Hepatocyte (in vitro differentiated cells): ENCODE results near the gene ENO4. TPM values are rescaled to one million over a fixed set of nuclear protein-coding genes. Genes with fewer than 3 reads are reported as not detected.

Source experiments
- DNase-seq: peaks from one replicate; pipeline ENCODE4 v3.0.0-alpha.2; 2016; ENCODE audit warnings: low spot score
- H2AFZ ChIP-seq: fragments of 200-600 bp; sonication (generic); 2 replicates; pipeline ENCODE4 v1.6.0; 2016; ENCODE audit warnings: antibody characterized with exemption, mild to moderate bottlenecking
- H3K27ac ChIP-seq: fragments of 200-600 bp; sonication (generic); 2 replicates; pipeline ENCODE4 v1.5.1; 2016; ENCODE audit warnings: mild to moderate bottlenecking
- H3K27me3 ChIP-seq: fragments of 200-600 bp; sonication (generic); 2 replicates; pipeline ENCODE4 v1.6.1; 2016
- H3K36me3 ChIP-seq: fragments of 200-600 bp; sonication (generic); replicated peaks from 2 replicates; pipeline ENCODE4 v1.5.1; 2016; ENCODE audit warnings: low read depth; ENCODE audit not compliant: insufficient read depth
- H3K4me1 ChIP-seq: fragments of 200-600 bp; sonication (generic); 2 replicates; pipeline ENCODE4 v1.5.1; 2016; ENCODE audit warnings: mild to moderate bottlenecking, moderate library complexity; ENCODE audit not compliant: insufficient read depth
- H3K4me2 ChIP-seq: fragments of 200-600 bp; sonication (generic); 2 replicates; pipeline ENCODE4 v1.6.0; 2016
- H3K4me3 ChIP-seq: fragments of 200-600 bp; sonication (generic); 2 replicates; pipeline ENCODE4 v1.5.1; 2016; ENCODE audit warnings: mild to moderate bottlenecking
- H3K79me2 ChIP-seq: fragments of 200-600 bp; sonication (generic); 2 replicates; pipeline ENCODE4 v1.6.0; 2017; ENCODE audit warnings: mild to moderate bottlenecking
- H3K9me2 ChIP-seq: fragments of 200-600 bp; sonication (generic); replicated peaks from 2 replicates; pipeline ENCODE4 v1.6.0; 2017; ENCODE audit warnings: mild to moderate bottlenecking; ENCODE audit not compliant: insufficient read depth
- H3K9me3 ChIP-seq: fragments of 200-600 bp; sonication (generic); 2 replicates; pipeline ENCODE4 v1.5.1; 2016; ENCODE audit warnings: low read depth, mild to moderate bottlenecking
- H4K20me1 ChIP-seq: fragments of 200-600 bp; sonication (generic); 2 replicates; pipeline ENCODE4 v1.6.0; 2016; ENCODE audit warnings: mild to moderate bottlenecking; ENCODE audit not compliant: insufficient read depth, poor library complexity, severe bottlenecking
- CTCF ChIP-seq: fragments of 200-600 bp; sonication (generic); IDR thresholded peaks from 2 replicates; pipeline ENCODE4 v1.5.1; 2016; ENCODE audit warnings: antibody characterized with exemption, mild to moderate bottlenecking; ENCODE audit not compliant: poor library complexity
- EZH2 ChIP-seq: fragments of 200-600 bp; sonication (generic); IDR thresholded peaks from 2 replicates; pipeline ENCODE4 v1.6.1; 2016; ENCODE audit warnings: antibody characterized with exemption, mild to moderate bottlenecking, borderline replicate concordance
- EZH2phosphoT487 ChIP-seq: fragments of 200-600 bp; sonication (generic); IDR thresholded peaks from one replicate; pipeline ENCODE4 v1.6.1; 2018; ENCODE audit warnings: antibody characterized with exemption, mild to moderate bottlenecking, low read depth, moderate library complexity; ENCODE audit not compliant: unreplicated experiment, severe bottlenecking
- WGBS: methylation state at CpG from one replicate; pipeline ENCODE4 v1.1.6; 2016; ENCODE audit warnings: low lambda C conversion rate; ENCODE audit errors: missing lambda C conversion rate; 5-methylcytosine and 5-hydroxymethylcytosine counted together
- polyA plus RNA-seq: library from polyadenylated mRNA; unstranded; fragments of >200 nt; fragmentation: Nextera tagmentation; extraction: Ambion mirVana; gene quantifications from 2 replicates; pipeline ENCODE4 v1.2.1, GENCODE V29; 2016
- total RNA-seq: library from RNA; depleted of rRNA; stranded (reverse); fragments of >200 nt; gene quantifications from 2 replicates; pipeline ENCODE4 v1.2.3, GENCODE V29; 2014

Gene ENO4
- total and polyA plus RNA-seq, 2 experiments from 2014 or later: 0.24 to 0.43 TPM

DNA sequence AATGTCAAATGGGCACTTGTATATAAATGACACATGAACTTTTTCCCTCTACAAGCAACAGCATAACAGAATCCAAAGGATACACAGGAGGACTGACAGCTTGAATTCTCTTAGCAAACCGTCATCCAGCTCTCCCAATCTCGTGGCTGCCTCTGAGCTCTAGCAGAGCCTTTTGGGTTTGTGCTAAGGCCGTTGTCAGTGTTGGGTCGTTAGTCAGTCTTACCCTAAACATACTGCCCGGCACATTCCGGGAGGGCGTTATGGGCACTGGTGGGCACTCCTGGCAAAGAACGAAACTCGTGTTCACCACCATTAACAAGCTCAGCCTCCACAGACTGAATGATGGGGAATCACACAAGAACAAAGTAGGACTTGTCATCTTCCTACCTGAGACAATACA lies 19.6 kb upstream of the ENO4 start:
- WGBS: 93% methylated on average over 9 of the region's 9 CpGs

DNA sequence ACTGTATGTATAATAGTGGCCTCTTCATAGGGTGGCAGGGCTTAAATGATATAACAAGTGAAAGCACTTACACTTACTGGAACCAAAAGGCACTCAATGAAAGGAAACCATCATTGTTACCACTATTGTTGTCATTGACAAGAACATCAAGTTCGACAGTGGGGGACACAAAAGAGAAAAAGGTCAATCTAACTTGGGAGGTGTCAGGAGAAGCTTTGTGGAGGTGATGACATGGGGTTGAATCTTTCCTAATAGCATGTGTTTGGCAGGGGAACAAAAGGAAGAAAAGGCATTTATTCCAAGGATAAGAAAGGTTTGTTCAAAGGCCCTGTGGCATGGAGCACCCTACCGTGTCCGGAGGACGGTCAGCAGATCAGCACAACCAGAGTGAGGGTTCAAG lies 18.2 kb upstream of the ENO4 start:
- Histone ChIP-seq H2AFZ (no peak overlapping the region), H3K36me3 (no peaks in the 10 kb centered on the region), H3K4me3 (no peak overlapping the region), H3K9me2 (no peaks in the 10 kb centered on the region), H3K9me3 (no peaks in the 10 kb centered on the region), H3K79me2 (no peaks in the 10 kb centered on the region), H4K20me1 (no peaks in the 10 kb centered on the region), H3K4me2 (no peak overlapping the region), H3K4me1 (no peaks in the 10 kb centered on the region), H3K27ac (no peak overlapping the region), H3K27me3 (no peaks in the 10 kb centered on the region)
- no peak for TF ChIP-seq EZH2phosphoT487
- no peak for TF ChIP-seq CTCF
- no peak for TF ChIP-seq EZH2
- WGBS: 94% methylated on average over 4 of the region's 4 CpGs
- DNase-seq: no peak

More for the DNA sequence above, 19.6 kb upstream of the ENO4 start:
- H3K9me2 ChIP-seq: no peaks in the 10 kb centered on the region
- no peaks in the 10 kb centered on the region for H3K36me3 ChIP-seq
- no peak for DNase-seq
- no peak overlapping the region for H3K4me2 ChIP-seq
- no peaks in the 10 kb centered on the region for H3K79me2 ChIP-seq
- H2AFZ ChIP-seq: no peak overlapping the region
- no peaks in the 10 kb centered on the region for H3K4me1 ChIP-seq
- H3K9me3 ChIP-seq: no peaks in the 10 kb centered on the region
- TF ChIP-seq CTCF (no peak), EZH2 (no peak), EZH2phosphoT487 (no peak)
- no peak overlapping the region for H3K4me3 ChIP-seq
- no peaks in the 10 kb centered on the region for H3K27me3 ChIP-seq
- H3K27ac ChIP-seq: no peak overlapping the region
- H4K20me1 ChIP-seq: no peaks in the 10 kb centered on the region

- H4K20me1 ChIP-seq: no peaks in the 10 kb centered on the region
- H3K36me3 ChIP-seq: no peaks in the 10 kb centered on the region
- H3K9me3 ChIP-seq: no peaks in the 10 kb centered on the region
- H3K4me1 ChIP-seq: no peaks in the 10 kb centered on the region
- H3K79me2 ChIP-seq: no peaks in the 10 kb centered on the region
- no peak overlapping the region for H3K4me3 ChIP-seq
- H3K9me2 ChIP-seq: no peaks in the 10 kb centered on the region
- no peak overlapping the region for H3K27ac ChIP-seq
- no peak overlapping the region for H3K4me2 ChIP-seq
- TF ChIP-seq EZH2phosphoT487: no peak
- TF ChIP-seq EZH2: no peak
- TF ChIP-seq CTCF: no peak
- H2AFZ ChIP-seq: no peak overlapping the region
- no peak for DNase-seq
- WGBS: 89% methylated on average over 10 of the region's 10 CpGs
- no peaks in the 10 kb centered on the region for H3K27me3 ChIP-seq
Measured at GRCh38 chr10:116831790-116832189, 17.5 kb upstream of the ENO4 start.
